HG02970 (cell line): ENCODE measurements around the gene HCAR3.
"Not testable (repeated sequence)": the region's sequence is repeated elsewhere in the genome, so short reads cannot be mapped to it uniquely, and the experiment has no call there.

Experiments
- ATAC-seq: cut with Tn5 transposase; IDR thresholded peaks from one replicate; pipeline ENCODE4 v1.9.1; 2021; ENCODE audit warnings: mild to moderate bottlenecking, moderate library complexity, moderate number of reproducible peaks; ENCODE audit not compliant: unreplicated experiment, low FRiP score

Gene HCAR3

GRCh38 chr12:122676781-122677180 lies 39.8 kb downstream of the HCAR3 start:
- ATAC-seq = not testable (repeated sequence)

- not testable (repeated sequence) for ATAC-seq
Measured at GRCh38 chr12:122676015-122676414, 40.6 kb downstream of the HCAR3 start.

DNA sequence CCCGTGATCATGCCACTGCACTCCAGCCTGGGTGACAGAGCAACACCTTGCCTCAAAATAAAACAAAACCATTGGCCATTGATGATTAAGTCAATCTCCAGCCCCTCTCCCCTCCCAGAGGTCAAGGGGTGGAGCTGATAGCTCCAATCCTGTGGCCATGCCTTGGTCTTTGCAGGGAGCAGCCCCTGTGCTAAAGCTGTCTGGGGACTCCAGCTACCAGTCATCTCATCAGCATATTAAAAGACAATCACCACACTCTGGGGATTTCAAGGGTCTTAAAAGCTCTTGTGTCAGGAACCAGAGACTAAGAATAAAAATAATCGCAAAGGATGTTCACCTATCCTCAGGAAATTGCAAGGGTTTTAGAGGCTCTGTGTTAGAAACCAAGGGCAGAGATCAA lies 44.1 kb downstream of the HCAR3 start:
- ATAC-seq = no peak

- no peak for ATAC-seq
Measured at GRCh38 chr12:122669397-122670070, 47.1 kb downstream of the HCAR3 start.

DNA sequence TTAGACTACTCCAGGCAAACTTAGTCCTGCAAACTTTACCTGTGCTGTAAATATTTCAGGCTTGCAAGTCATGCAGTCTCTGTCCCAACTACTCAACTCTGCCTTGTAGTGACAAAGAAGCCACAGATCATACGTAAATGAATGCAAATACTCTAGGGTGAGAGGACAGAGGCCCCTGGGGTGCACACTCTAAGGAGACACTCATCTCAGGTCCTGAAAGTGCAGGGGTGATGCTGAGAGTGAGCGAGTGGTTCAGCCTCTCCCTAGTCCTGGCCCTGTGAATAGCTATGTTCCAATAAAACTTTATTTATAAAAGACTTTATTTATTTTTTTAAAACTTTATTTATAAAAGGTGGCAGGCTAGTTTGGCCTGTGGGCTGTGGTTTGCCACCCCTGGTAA lies 48.3 kb downstream of the HCAR3 start:
- ATAC-seq = no peak

DNA sequence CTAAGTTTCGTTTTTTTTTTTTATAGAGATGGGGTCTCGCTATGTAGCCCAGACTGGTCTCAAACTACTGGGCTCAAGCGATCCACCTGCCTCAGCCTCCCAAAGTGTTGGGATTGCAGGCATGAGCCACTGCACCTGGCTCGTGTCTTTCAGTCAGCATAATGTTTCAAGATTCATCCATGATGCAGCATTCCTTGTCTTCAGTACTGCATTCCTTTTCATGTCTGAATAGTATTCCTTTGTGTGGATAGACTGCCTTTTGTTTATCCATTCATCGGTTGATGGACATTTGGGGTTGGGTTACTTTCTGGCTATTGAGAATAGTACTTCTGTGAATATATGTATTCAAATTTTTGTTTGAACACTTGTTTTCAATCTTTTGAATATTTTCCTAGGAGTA lies 50.9 kb downstream of the HCAR3 start:
- no peak for ATAC-seq

DNA sequence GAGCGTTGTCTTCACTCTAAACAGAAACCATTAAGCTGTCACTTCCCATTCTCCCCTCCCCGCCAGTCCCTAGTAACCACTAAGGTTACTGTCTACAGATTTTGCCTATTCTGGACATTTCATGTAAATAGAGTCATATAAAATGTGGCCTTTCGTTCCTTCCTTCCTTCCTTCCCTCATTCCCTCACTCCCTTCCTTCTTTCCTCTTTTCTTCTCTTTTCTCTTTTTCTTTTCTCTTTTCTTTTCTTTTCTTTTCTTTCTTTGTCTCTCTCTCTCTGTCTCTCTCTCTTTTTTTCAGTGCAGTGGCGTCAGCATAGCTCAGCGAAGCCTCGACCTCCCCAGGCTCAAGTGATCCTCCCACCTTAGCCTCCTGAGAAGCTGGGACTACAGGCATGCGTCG lies 51.3 kb downstream of the HCAR3 start:
- no peak for ATAC-seq
